Measurements from ENCODE around the gene TAF4. TPM values are rescaled to one million over a fixed set of nuclear protein-coding genes. Genes with fewer than 3 reads are reported as not detected.
A peak's percentile ranks its signal among the peaks of the same experiment; 100 is the strongest.
"Not testable (repeated sequence)": the region's sequence is repeated elsewhere in the genome, so short reads cannot be mapped to it uniquely, and the experiment has no call there.

Gene TAF4
- total and polyA plus RNA-seq, 2 of the 13 experiments (the other 11 are each of a cell fraction or from before 2014, with no cell fraction given): 5.9 to 12.0 TPM

GRCh38 chr20:62056377-62056776, 9.3 kb downstream of the TAF4 start:
- FAIRE-seq (no peak), ATAC-seq (no peak), DNase-seq (ENCODE audit: low spot score) (no peak)
- Histone ChIP-seq H3K36me3 (replicated peaks in 1 of 2; ENCODE audit: control insufficient read depth in 1 of 2, insufficient read depth in 2 of 2, low read length in 2 of 2) (peaks cover 23 to 54% of the 10 kb centered on the region in 2 experiments), H3K79me2 (ENCODE audit: insufficient read depth, low read length) (peaks cover 86% of the 10 kb centered on the region), H3K4me1 (ENCODE audit: insufficient read depth, low read length) (peaks cover 6% of the 10 kb centered on the region), H3K27ac (ENCODE audit: extremely low read length, insufficient read depth, low read length) (no peak overlapping the region), H3K4me2 (ENCODE audit: low read depth, low read length) (no peak overlapping the region), H4K20me1 (ENCODE audit: insufficient read depth, low read length) (peaks cover 48% of the 10 kb centered on the region; the same call in 1 of the 2 replicates), H3K9ac (ENCODE audit: insufficient read depth, low read depth, low read length) (no peak overlapping the region), H2AFZ (ENCODE audit: low read length) (no peak overlapping the region), H3K4me3 (replicated peaks in 1 of 3; ENCODE audit: insufficient read depth in 1 of 3, low read depth in 2 of 3, low read length in 3 of 3) (no peak overlapping the region), H3K27me3 (ENCODE audit: control insufficient read depth in 1 of 2, insufficient read depth in 2 of 2, low read length in 2 of 2) (no peaks in the 10 kb centered on the region), H3K9me3 (ENCODE audit: low read length) (no peaks in the 10 kb centered on the region)
- POLR2A ChIA-PET: no interaction called here
- CTCF ChIA-PET (ENCODE audit: low intra/inter-chr PET ratio, low total read pairs): no interaction called here
- intact Hi-C loops (cut with micrococcal nuclease; ENCODE audit: unreplicated experiment): no loop called here
- no TSS peak for BruUV-seq (replicated peaks)
- 96% methylated on average over 6 of the region's 6 CpGs for WGBS (ENCODE audit: low lambda C conversion rate)
- no peak for TF ChIP-seq ZNF160 (CRISPR knock-in tag; IDR thresholded peaks at IDR 0.05)
- 0 out of 2 replicates have a peak, but pooled peaks have one; percentile 8 for TF ChIP-seq CTCF (CRISPR knock-in tag; IDR thresholded peaks at IDR 0.05)
- no peak for TF ChIP-seq ZNF580 (CRISPR knock-in tag; IDR thresholded peaks at IDR 0.05; ENCODE audit: borderline replicate concordance, low read depth)
- no peak for TF ChIP-seq ZNF672 (CRISPR knock-in tag; IDR thresholded peaks at IDR 0.05)
- no peak for TF ChIP-seq NFYB (CRISPR knock-in tag; IDR thresholded peaks at IDR 0.05)
- TF ChIP-seq ATF3 (CRISPR knock-in tag; IDR thresholded peaks at IDR 0.05): 0 out of 2 replicates have a peak, but pooled peaks have one; percentile 30
- TF ChIP-seq MZF1 (CRISPR knock-in tag; IDR thresholded peaks at IDR 0.05; ENCODE audit: borderline replicate concordance): no peak
- TF ChIP-seq STAG1 (CRISPR knock-in tag; IDR thresholded peaks at IDR 0.05): no peak
- no peak for TF ChIP-seq ZBED4 (CRISPR knock-in tag; IDR thresholded peaks at IDR 0.05; ENCODE audit: borderline replicate concordance)
- no peak for TF ChIP-seq MIER3 (CRISPR knock-in tag; IDR thresholded peaks at IDR 0.05; ENCODE audit: borderline replicate concordance)
- no peak for TF ChIP-seq ZSCAN20 (CRISPR knock-in tag; IDR thresholded peaks at IDR 0.05; ENCODE audit: borderline replicate concordance)
- in situ Hi-C loops (cut with HindIII; ENCODE audit: extremely low pct_ligation_motif_present, low pct_unique_long_range_greater_than_20kb): no loop called here

GRCh38 chr20:62055862-62056115, 9.9 kb downstream of the TAF4 start:
- FAIRE-seq; ATAC-seq; H3K4me1 ChIP-seq (ENCODE audit: insufficient read depth, low read length); H3K9me3 ChIP-seq (ENCODE audit: low read length); POLR2A ChIA-PET; H2AFZ ChIP-seq (ENCODE audit: low read length); H3K4me2 ChIP-seq (ENCODE audit: low read depth, low read length); H3K27me3 ChIP-seq (ENCODE audit: control insufficient read depth in 1 of 2, insufficient read depth in 2 of 2, low read length in 2 of 2); H3K27ac ChIP-seq (ENCODE audit: extremely low read length, insufficient read depth, low read length); BruUV-seq (replicated peaks); in situ Hi-C loops (cut with HindIII; ENCODE audit: extremely low pct_ligation_motif_present, low pct_unique_long_range_greater_than_20kb); CTCF ChIA-PET (ENCODE audit: low intra/inter-chr PET ratio, low total read pairs); H3K4me3 ChIP-seq (replicated peaks in 1 of 3; ENCODE audit: insufficient read depth in 1 of 3, low read depth in 2 of 3, low read length in 3 of 3); H3K9ac ChIP-seq (ENCODE audit: insufficient read depth, low read depth, low read length); DNase-seq (ENCODE audit: low spot score); intact Hi-C loops (cut with micrococcal nuclease; ENCODE audit: unreplicated experiment): not testable (repeated sequence)
- 80% methylated on average over 6 of the region's 6 CpGs for whole genome bisulfite sequencing (ENCODE audit: low lambda C conversion rate)
- H3K36me3 ChIP-seq (replicated peaks in 1 of 2; ENCODE audit: control insufficient read depth in 1 of 2, insufficient read depth in 2 of 2, low read length in 2 of 2): peaks cover 21 to 48% of the 10 kb centered on the region in 2 experiments
- H3K79me2 ChIP-seq (ENCODE audit: insufficient read depth, low read length): peaks cover 86% of the 10 kb centered on the region
- peaks cover 44% of the 10 kb centered on the region; the same call in 1 of the 2 replicates for H4K20me1 ChIP-seq (ENCODE audit: insufficient read depth, low read length)

Data from HepG2 (cell line).